HG02798 (cell line): ENCODE data around the gene GRID1.

Experiments used
- ATAC-seq: cut with Tn5 transposase; IDR thresholded peaks from one replicate; pipeline ENCODE4 v1.9.1; 2021; ENCODE audit warnings: mild to moderate bottlenecking; ENCODE audit not compliant: unreplicated experiment, poor library complexity

The GRID1 gene

DNA sequence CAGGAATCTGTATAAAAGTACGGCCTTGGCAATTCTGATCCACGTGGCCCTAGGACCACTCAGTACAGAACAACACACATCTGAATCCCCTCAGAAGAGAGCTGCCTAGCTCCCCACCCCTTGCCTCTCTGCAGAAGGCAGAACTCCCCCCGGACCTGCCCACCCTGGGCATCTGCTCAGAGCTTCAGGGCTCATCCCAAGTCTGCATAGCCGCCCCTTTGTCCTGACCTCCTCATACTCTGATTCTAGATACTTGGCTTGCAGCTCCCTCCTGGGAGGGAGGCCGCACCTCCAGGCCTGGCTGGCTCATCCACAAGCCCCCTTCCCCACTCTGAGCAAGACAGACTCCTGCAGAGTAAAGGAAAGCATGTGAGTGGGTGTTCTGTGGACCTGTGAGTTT, 49.6 kb downstream of the GRID1 start:
- no peak for ATAC-seq

DNA sequence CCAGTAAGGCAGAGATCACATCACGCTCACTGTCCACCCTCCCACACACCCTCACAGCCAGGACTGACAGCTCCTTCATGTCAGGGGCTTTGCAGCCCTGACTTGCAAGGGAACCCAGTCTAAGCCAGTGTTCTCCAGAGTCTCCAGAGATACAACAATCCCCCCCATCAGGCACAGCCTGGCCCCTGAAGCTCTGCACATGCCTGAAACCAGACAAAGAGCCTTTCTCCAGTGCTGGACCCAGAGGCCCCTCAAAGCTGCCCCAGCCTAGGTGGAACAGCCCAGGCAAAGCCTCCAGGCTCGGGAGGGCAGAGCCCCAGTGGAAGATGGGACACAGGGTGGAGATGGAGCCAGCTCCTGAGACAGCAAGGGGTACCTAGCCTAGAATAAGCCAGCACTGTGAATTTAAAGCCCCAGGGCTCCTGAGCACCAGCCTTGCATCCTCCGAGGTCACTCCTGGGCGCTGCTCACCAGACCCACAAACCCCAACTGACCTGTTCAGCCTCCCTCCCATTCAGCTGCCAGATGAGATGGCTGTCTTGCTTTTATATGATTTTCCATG, 50.2 kb downstream of the GRID1 start:
- ATAC-seq, result no peak

DNA sequence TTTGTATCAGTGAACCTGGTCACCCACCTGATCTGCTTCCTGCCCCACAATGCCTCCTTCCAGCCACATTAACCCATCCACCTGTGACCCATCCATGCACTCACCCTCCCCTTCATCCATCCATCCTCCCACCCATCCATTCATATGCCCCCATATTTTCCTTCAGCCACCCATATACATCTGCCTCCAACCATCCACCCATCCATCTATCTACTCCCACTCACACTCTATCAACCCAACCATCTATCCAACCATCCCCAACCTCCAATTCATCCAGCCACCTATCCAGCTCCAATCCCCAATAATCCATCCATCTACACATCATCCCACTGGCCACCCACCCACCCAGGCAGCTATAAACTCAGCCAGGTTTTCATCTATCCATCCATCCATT, 51.0 kb downstream of the GRID1 start:
- no peak for ATAC-seq

GRCh38 chr10:86314616-86315548, 51.7 kb downstream of the GRID1 start:
- no peak for ATAC-seq

GRCh38 chr10:86313621-86314041, 53.0 kb downstream of the GRID1 start:
- no peak for ATAC-seq

GRCh38 chr10:86312701-86313270, 53.8 kb downstream of the GRID1 start:
- no peak for ATAC-seq

DNA sequence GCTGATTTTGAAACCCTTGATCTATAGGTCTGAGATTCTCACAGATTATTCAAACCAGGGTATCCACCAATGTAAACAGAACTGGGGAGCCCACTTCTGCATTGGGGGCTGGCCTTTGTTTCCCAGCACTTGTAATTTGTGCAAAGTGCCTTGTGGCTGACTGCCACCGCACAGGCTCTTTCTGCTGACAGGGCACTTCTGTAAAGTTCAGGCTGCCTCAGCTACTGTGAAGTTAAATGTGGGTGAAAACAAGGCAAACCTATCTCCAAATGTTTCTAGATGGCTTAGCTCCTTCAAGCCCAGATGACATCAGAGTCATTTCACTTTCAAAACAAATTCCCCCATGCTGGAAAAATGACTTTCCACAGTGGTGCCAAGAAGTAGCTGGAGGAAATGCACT, 54.7 kb downstream of the GRID1 start:
- no peak for ATAC-seq

GRCh38 chr10:86311190-86311589, 55.4 kb downstream of the GRID1 start:
- ATAC-seq, result no peak

DNA sequence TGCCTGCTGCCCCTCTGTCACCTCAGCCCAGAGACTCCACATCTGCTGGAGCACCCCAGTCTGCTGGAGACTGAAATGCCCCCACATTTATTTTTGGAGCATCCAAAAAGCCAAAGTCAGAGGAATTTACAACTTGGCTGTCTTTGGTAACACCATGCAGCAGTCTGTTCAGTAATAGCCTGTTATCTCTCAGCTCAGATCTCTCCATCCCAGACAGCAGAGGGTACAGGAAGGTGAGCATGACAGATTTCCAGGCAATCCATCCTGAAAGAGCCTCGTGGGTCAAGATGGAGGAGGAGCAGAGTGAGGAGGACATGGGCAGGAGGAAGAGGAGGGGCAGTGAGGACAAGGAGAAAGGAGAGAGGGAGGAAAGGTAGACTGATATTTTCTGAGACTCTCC, 55.9 kb downstream of the GRID1 start:
- no peak for ATAC-seq

DNA sequence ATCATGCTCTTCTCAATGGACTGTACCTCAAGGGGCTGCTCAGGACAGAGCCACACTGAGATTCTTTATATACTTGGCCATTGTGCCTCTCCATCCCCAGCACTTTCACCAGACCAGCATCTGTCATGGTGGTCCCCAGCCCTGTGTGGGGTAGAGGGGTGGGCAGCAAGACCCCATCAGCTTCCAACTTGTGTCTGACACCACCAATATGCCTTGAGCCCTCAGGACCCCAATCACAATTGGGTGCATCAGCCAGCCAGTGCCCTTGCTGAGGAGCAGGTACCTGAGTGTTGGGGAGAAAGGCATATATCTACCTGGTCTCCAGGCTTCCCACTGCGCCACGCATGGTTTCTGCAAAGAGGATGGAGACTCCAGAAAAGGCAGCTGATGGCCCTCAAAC, 56.3 kb downstream of the GRID1 start:
- no peak for ATAC-seq

GRCh38 chr10:86308056-86308455, 58.5 kb downstream of the GRID1 start:
- no peak for ATAC-seq

- ATAC-seq, result no peak
These were observed 59.8 kb downstream of the GRID1 start for GRCh38 chr10:86306628-86307278.

GRCh38 chr10:86305521-86305920, 61.1 kb downstream of the GRID1 start:
- no peak for ATAC-seq

DNA sequence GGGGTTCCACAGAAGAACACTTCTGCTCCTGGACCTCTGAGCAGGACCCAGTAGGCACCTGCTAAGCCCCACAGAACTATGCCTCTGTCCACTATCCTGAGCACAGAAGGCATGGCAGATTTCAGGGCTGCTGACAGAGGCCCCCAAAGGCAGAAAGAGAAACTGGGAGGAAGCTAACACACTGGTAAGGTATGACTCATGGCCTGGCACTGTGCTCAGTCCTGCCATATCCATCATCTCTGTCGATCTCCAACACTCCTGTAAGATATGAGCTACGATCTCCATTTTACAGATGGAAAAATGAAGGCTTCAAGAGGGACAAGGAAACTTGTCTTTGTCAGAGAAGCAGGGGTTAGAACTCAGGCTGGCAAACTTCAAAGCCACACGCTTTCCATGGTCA, 62.2 kb downstream of the GRID1 start:
- ATAC-seq, result no peak

- ATAC-seq, result no peak
These were observed 63.0 kb downstream of the GRID1 start for GRCh38 chr10:86303626-86304025.

DNA sequence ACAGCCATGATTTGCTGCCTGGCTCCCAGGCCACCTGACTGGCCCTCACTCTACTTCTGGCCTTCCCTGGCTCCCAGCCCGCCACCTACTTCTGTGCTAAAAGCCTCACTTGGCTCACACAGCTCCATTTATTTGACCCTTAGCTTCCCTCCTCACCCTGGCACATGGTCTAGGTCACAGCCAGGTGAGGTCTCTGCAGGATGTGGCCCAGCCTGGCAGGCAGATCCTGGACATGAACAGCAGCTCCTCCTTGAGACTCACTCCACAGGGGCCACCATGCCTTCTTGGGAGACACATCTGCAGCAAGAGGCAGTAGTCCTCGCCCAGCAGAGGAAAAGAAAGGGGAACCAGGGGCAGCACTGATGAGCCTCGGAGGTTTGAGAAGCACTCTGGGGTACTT, 64.6 kb downstream of the GRID1 start:
- no peak for ATAC-seq

GRCh38 chr10:86300931-86301830, 65.4 kb downstream of the GRID1 start:
- no peak for ATAC-seq

DNA sequence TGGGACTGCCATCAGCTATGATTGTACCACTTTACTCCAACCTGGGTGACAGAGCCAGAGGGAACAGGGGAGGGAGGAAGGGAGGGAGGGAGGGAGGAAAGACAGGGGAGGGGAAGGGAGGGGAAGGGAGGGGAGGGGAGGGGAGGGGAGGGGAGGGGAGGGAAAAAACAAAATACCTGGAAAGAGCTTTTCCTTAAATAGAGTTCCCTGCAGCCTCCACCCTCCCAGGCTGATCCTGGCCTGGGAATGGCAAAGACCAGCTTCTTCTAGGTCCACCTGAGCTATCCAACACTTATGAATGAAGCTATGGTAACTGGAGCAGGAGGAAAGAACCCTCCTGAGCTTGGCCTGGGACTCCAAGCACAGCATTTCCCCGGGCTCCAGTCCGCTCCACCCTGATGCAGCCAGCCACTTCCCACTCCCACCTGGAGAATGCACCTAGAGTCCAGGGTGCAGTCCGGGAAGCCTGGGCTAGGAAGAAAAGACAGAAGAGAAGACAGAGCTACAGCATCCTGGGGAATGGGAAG, 66.1 kb downstream of the GRID1 start:
- no peak for ATAC-seq

- no peak for ATAC-seq
These were observed 67.0 kb downstream of the GRID1 start for GRCh38 chr10:86299562-86299961.

DNA sequence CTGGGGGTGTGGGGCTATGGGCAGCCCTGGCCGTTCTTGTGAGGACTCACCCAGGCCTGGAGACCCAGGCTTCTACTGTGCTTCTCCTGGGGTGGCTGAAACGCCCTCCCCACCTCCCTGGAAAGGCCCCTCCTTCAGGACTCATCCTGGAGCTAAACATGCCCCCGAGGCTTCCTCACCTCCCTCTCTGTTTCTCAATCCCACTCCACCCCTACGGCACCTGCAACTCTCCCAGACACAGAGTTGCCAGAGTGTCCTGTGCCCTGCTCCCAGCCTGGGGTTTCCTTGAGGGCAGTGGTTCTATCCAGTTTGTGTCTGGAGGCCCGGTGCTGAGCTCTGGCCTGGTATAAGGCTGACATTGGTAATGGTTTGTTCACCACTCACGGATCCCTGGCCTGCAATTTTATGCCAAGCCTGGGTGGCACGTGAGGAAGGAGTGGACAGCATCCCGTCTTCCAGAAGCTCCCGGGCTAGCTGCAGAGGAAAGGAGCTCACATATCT, 68.0 kb downstream of the GRID1 start:
- ATAC-seq, result no peak
